Stomach (tissue), 9 donors: ENCODE data around the gene RC3H2. TPM values are rescaled to one million over a fixed set of nuclear protein-coding genes. Genes with fewer than 3 reads are reported as not detected.
"Not testable (repeated sequence)": the region's sequence is repeated elsewhere in the genome, so short reads cannot be mapped to it uniquely, and the experiment has no call there.

ENCODE experiments used
- DNase-seq, 2 donors: peaks; one replicate each; pipeline versions ENCODE4 v3.0.0 to v3.0.0-alpha.2; 2013 to 2019
- H3K27ac ChIP-seq, 5 donors: fragments of 200-600 bp in 4 of 5; sonication (generic) in 4 of 5; one replicate each; pipeline ENCODE4 v1.5.1; 2013 to 2019; ENCODE audit warnings: mild to moderate bottlenecking in 1 of 5, moderate library complexity in 1 of 5
- H3K27me3 ChIP-seq, 3 donors: fragments of 200-600 bp; sonication (generic); one replicate each; pipeline ENCODE4 v1.5.1; 2017 to 2019; ENCODE audit warnings: mixed run types in 1 of 3
- H3K36me3 ChIP-seq, 4 donors: fragments of 200-600 bp; sonication (generic); 1 replicate in 3 of 4; 2 replicates in 1 of 4; pipeline ENCODE4 v1.5.1; 2016 to 2019
- H3K4me1 ChIP-seq, 4 donors: fragments of 200-600 bp; sonication (generic); one replicate each; pipeline ENCODE4 v1.5.1; 2016 to 2019
- H3K4me3 ChIP-seq, 4 donors: fragments of 200-600 bp; sonication (generic) in 3 of 4; one replicate each; pipeline ENCODE4 v1.5.1; 2016 to 2019; ENCODE audit warnings: mild to moderate bottlenecking in 1 of 4
- H3K9me3 ChIP-seq, 4 donors: fragments of 200-600 bp; sonication (generic); one replicate each; pipeline ENCODE4 v1.5.1; 2016 to 2019
- CTCF ChIP-seq, 7 experiments: fragments of 450-650 bp in 4 of 7; fragments of 200-600 bp in 3 of 7; sonication (generic) in 3 of 7; IDR thresholded peaks; one replicate each; pipeline ENCODE4 v1.5.1; 2016 to 2019; ENCODE audit warnings: antibody characterized with exemption in 7 of 7, control low read depth in 2 of 7, mild to moderate bottlenecking in 1 of 7
- EP300 ChIP-seq: sonication (generic); formaldehyde crosslinking; IDR thresholded peaks from one replicate; pipeline ENCODE4 v1.6.1; 2017; ENCODE audit warnings: antibody characterized with exemption
- POLR2A ChIP-seq, 4 donors: fragments of 450-650 bp; IDR thresholded peaks; one replicate each; pipeline ENCODE4 v1.6.1; 2016; ENCODE audit warnings: antibody characterized with exemption in 4 of 4, control low read depth in 2 of 4, mild to moderate bottlenecking in 1 of 4, moderate library complexity in 1 of 4
- POLR2AphosphoS5 ChIP-seq, 3 donors: sonication (generic); formaldehyde crosslinking; IDR thresholded peaks; one replicate each; pipeline ENCODE4 v1.6.1; 2016; ENCODE audit warnings: antibody characterized with exemption in 3 of 3
- WGBS, 5 donors: extraction: QIAGEN DNeasy Blood & Tissue Kit in 3 of 5; methylation state at CpG; one replicate each; pipeline versions ENCODE4 v1.1.5 to v1.1.7; 2013 to 2018; 5-methylcytosine and 5-hydroxymethylcytosine counted together
- intact Hi-C: fragments of 100-400 bp; cut with DNase I; formaldehyde crosslinking; loops from one replicate; pipeline ENCODE4 v1.15.1; 2023; ENCODE audit warnings: low total_unique reads
- polyA plus RNA-seq, 3 donors: library from polyadenylated mRNA; stranded (reverse); fragments of 200-250 nt; gene quantifications; one replicate each; pipeline ENCODE4 v1.2.3, GENCODE V29; 2013
- total RNA-seq, 5 donors: library from RNA; depleted of rRNA; stranded (reverse); fragments of >200 nt; gene quantifications; one replicate each; pipeline versions ENCODE4 v1.1.0 to v1.2.3, GENCODE V29; 2014 to 2016
- donor health status: healthy with polysubstance abuse.
- donor health status: Bipolar disorder and iron deficiency.
- donor health status: healthy.

RC3H2 gene
- total and polyA plus RNA-seq, 8 donors = 5.8 to 66.3 (median 22.3) TPM

- 40 to 67% (median 55%) methylated on average over 2 of the region's 2 CpGs for WGBS, 5 donors
- Histone ChIP-seq H3K27me3 (no peaks in the 10 kb centered on the region), H3K27ac (no peak overlapping the region), H3K9me3 (no peaks in the 10 kb centered on the region), H3K4me3 (no peak overlapping the region), H3K36me3 (peaks cover 78 to 100% (median 99%) of the 10 kb centered on the region in 4 donors), H3K4me1 (peaks cover 0 to 29% (median 13%) of the 10 kb centered on the region in 4 donors)
- no peak for DNase-seq
- intact Hi-C loops = no loop called here
- TF ChIP-seq EP300 (no peak), POLR2A (IDR thresholded peaks at IDR 0.05) (no peak), CTCF (IDR thresholded peaks at IDR 0.05) (no peak), POLR2AphosphoS5 (IDR thresholded peaks at IDR 0.05) (no peak)
Observed at GRCh38 chr9:122879443-122879842, 25.7 kb downstream of the RC3H2 start.

- no peaks in the 10 kb centered on the region for H3K4me1 ChIP-seq
- no peaks in the 10 kb centered on the region for H3K9me3 ChIP-seq
- no peak overlapping the region for H3K27ac ChIP-seq
- DNase-seq = no peak
- intact Hi-C loops = no loop called here
- no peak overlapping the region for H3K4me3 ChIP-seq
- H3K36me3 ChIP-seq = peaks cover 74 to 100% (median 99%) of the 10 kb centered on the region in 4 donors
- WGBS, 5 donors = 83 to 89% (median 86%) methylated on average over 1 of the region's 1 CpG
- TF ChIP-seq EP300 = no peak
- no peak for TF ChIP-seq POLR2A (IDR thresholded peaks at IDR 0.05)
- no peak for TF ChIP-seq POLR2AphosphoS5 (IDR thresholded peaks at IDR 0.05)
- TF ChIP-seq CTCF (IDR thresholded peaks at IDR 0.05) = no peak
- H3K27me3 ChIP-seq = no peaks in the 10 kb centered on the region
Observed at GRCh38 chr9:122875523-122875922, 29.6 kb downstream of the RC3H2 start.

- peaks cover 8 to 64% (median 62%) of the 10 kb centered on the region in 4 donors for H3K36me3 ChIP-seq
Observed at GRCh38 chr9:122867276-122867675, 37.9 kb downstream of the RC3H2 start.

GRCh38 chr9:122866079-122866478, 39.1 kb downstream of the RC3H2 start:
- TF ChIP-seq POLR2A (IDR thresholded peaks at IDR 0.05) (no peak), EP300 (no peak), CTCF (IDR thresholded peaks at IDR 0.05) (no peak), POLR2AphosphoS5 (IDR thresholded peaks at IDR 0.05) (no peak)
- Histone ChIP-seq H3K4me1 (no peaks in the 10 kb centered on the region), H3K36me3 (peaks cover 0 to 53% (median 51%) of the 10 kb centered on the region in 4 donors), H3K4me3 (no peak overlapping the region), H3K27ac (no peak overlapping the region), H3K27me3 (no peaks in the 10 kb centered on the region), H3K9me3 (no peaks in the 10 kb centered on the region)
- WGBS, 5 donors = 90% methylated on average over 5 of the region's 5 CpGs; no CpG with 5 or more reads in 4 of the 5 donors
- intact Hi-C loops = no loop called here
- no peak for DNase-seq

More at GRCh38 chr9:122867276-122867675, 37.9 kb downstream of the RC3H2 start:
- 91 to 100% (median 97%) methylated on average over 6 to 11 of the region's 27 CpGs; no CpG with 5 or more reads in 1 of the 5 donors for WGBS, 5 donors
- H3K4me3 ChIP-seq, H3K27me3 ChIP-seq, H3K27ac ChIP-seq, H3K4me1 ChIP-seq, intact Hi-C loops, H3K9me3 ChIP-seq, DNase-seq: not testable (repeated sequence)

- intact Hi-C loops = no loop called here
- H3K36me3 ChIP-seq = peaks cover 0 to 51% (median 47%) of the 10 kb centered on the region in 4 donors
- no peaks in the 10 kb centered on the region for H3K4me1 ChIP-seq
- H3K27me3 ChIP-seq = no peaks in the 10 kb centered on the region
- peak overlapping the region in 1 of 5 donors; percentile 36 for H3K27ac ChIP-seq
- DNase-seq = peak in 1 of 2 donors; percentile 6
- H3K9me3 ChIP-seq = no peaks in the 10 kb centered on the region
- WGBS, 5 donors = 85 to 87% (median 87%) methylated on average over 7 of the region's 7 CpGs
- TF ChIP-seq EP300 = no peak
- TF ChIP-seq POLR2A (IDR thresholded peaks at IDR 0.05) = no peak
- TF ChIP-seq CTCF (IDR thresholded peaks at IDR 0.05) = no peak
- TF ChIP-seq POLR2AphosphoS5 (IDR thresholded peaks at IDR 0.05) = no peak
- no peak overlapping the region for H3K4me3 ChIP-seq
Observed at GRCh38 chr9:122865300-122865699, 39.9 kb downstream of the RC3H2 start.
